Spleen (tissue), 11 donors: ENCODE data around the gene OLIG2. TPM values are rescaled to one million over a fixed set of nuclear protein-coding genes. Genes with fewer than 3 reads are reported as not detected.

Experiments
- DNase-seq: peaks from one replicate; pipeline ENCODE4 v3.0.0-alpha.2; 2020
- H3K27ac ChIP-seq, 8 donors: fragments of 200-600 bp; sonication (generic) in 7 of 8; 1 replicate in 4 of 8; 2 replicates in 4 of 8; pipeline versions ENCODE4 v1.5.0 to v1.8.0; 2016 to 2021; ENCODE audit warnings: inconsistent platforms in 4 of 8, mild to moderate bottlenecking in 4 of 8, moderate library complexity in 1 of 8
- H3K27me3 ChIP-seq, 7 donors: fragments of 200-600 bp; sonication (generic) in 6 of 7; replicated peaks in 1 of 7; 1 replicate in 4 of 7; 2 replicates in 3 of 7; pipeline versions ENCODE4 v1.5.0 to v1.8.0; 2016 to 2021; ENCODE audit warnings: inconsistent platforms in 3 of 7, mild to moderate bottlenecking in 1 of 7
- H3K36me3 ChIP-seq, 6 donors: fragments of 200-600 bp; sonication (generic) in 5 of 6; 1 replicate in 4 of 6; 2 replicates in 2 of 6; pipeline versions ENCODE4 v1.5.0 to v1.8.0; 2016 to 2021; ENCODE audit warnings: inconsistent platforms in 2 of 6
- H3K4me1 ChIP-seq, 6 donors: fragments of 200-600 bp; sonication (generic) in 5 of 6; 1 replicate in 3 of 6; 2 replicates in 3 of 6; pipeline versions ENCODE4 v1.5.0 to v1.8.0; 2016 to 2021; ENCODE audit warnings: inconsistent platforms in 3 of 6
- H3K4me3 ChIP-seq, 8 donors: fragments of 200-600 bp; sonication (generic) in 7 of 8; 1 replicate in 4 of 8; 2 replicates in 4 of 8; pipeline versions ENCODE4 v1.5.0 to v1.8.0; 2016 to 2021; ENCODE audit warnings: inconsistent platforms in 4 of 8, mild to moderate bottlenecking in 4 of 8, moderate library complexity in 2 of 8
- H3K9me3 ChIP-seq, 8 donors: fragments of 200-600 bp; sonication (generic) in 7 of 8; 1 replicate in 4 of 8; 2 replicates in 4 of 8; pipeline versions ENCODE4 v1.5.0 to v1.8.0; 2016 to 2021; ENCODE audit warnings: inconsistent platforms in 4 of 8
- POLR2A ChIP-seq, 3 donors: fragments of 450-650 bp; IDR thresholded peaks; one replicate each; pipeline ENCODE4 v1.5.1; 2017; ENCODE audit warnings: antibody characterized with exemption in 3 of 3, mild to moderate bottlenecking in 1 of 3
- POLR2AphosphoS5 ChIP-seq, 3 donors: sonication (generic); formaldehyde crosslinking; IDR thresholded peaks; one replicate each; pipeline ENCODE4 v1.5.1; 2017; ENCODE audit warnings: antibody characterized with exemption in 3 of 3
- WGBS, 5 donors: extraction: QIAGEN DNeasy Blood & Tissue Kit in 3 of 5; methylation state at CpG; one replicate each; pipeline versions ENCODE4 v1.1.5 to v1.1.7; 2013 to 2018; 5-methylcytosine and 5-hydroxymethylcytosine counted together
- intact Hi-C: fragments of 100-400 bp; cut with DNase I; formaldehyde crosslinking; loops from one replicate; pipeline ENCODE4 v1.15.0; 2023; ENCODE audit warnings: low total_unique reads
- polyA plus RNA-seq, 3 donors: library from polyadenylated mRNA; stranded (reverse); fragments of 200-250 nt; gene quantifications; one replicate each; pipeline ENCODE4 v1.2.1, GENCODE V29; 2013
- total RNA-seq, 7 donors: library from RNA; depleted of rRNA in 3 of 7; stranded (reverse); fragments of >200 nt in 3 of 7; fragmentation: NEBNext Ultra II Directional in 4 of 7; extraction: Animal tissue kit (Norgen Biotek cat#: 25700) in 4 of 7; gene quantifications; one replicate each; pipeline versions ENCODE4 v1.1.0 to v1.2.1, GENCODE V29; 2016 to 2021
- TF ChIP-seq, protein P1 (sequence below), 11 experiments: fragments of 200-600 bp in 7 of 11; fragments of 450-650 bp in 4 of 11; sonication (generic) in 4 of 11; IDR thresholded peaks in 8 of 11; conservative IDR thresholded peaks in 3 of 11; 1 replicate in 7 of 11; 2 replicates in 4 of 11; pipeline versions ENCODE4 v1.4.0 to v1.8.0; 2016 to 2021; ENCODE audit warnings: antibody characterized with exemption in 11 of 11, inconsistent platforms in 4 of 11, mild to moderate bottlenecking in 1 of 11
- donor health status: healthy with polysubstance abuse.
- donor health status: DM: no; HTN: no; CAD: no; lungs with moderate emphysema.
- donor health status: DM: no; HTN: no; CAD: no.
- donor health status: Bipolar disorder and iron deficiency.
- donor health status: healthy.
- donor health status: DM: no; HTN: no; CAD: no.
- donor health status: DM: yes; HTN: yes; CAD: no.

OLIG2 gene
- total and polyA plus RNA-seq, 10 donors: 0.03 to 0.23 TPM; not detected in 8

GRCh38 chr21:33021667-33022066 lies 4.1 kb upstream of the OLIG2 start:
- Histone ChIP-seq H3K4me1 (peaks cover 12 to 72% (median 52%) of the 10 kb centered on the region in 6 donors), H3K27ac (no peak overlapping the region), H3K36me3 (no peaks in the 10 kb centered on the region), H3K4me3 (no peak overlapping the region), H3K27me3 (peaks cover 19 to 100% (median 93%) of the 10 kb centered on the region in 7 donors), H3K9me3 (no peaks in the 10 kb centered on the region)
- intact Hi-C loops: no loop called here
- DNase-seq: no peak
- no peak for TF ChIP-seq POLR2AphosphoS5 (IDR thresholded peaks at IDR 0.05)
- TF ChIP-seq, protein P1, sequence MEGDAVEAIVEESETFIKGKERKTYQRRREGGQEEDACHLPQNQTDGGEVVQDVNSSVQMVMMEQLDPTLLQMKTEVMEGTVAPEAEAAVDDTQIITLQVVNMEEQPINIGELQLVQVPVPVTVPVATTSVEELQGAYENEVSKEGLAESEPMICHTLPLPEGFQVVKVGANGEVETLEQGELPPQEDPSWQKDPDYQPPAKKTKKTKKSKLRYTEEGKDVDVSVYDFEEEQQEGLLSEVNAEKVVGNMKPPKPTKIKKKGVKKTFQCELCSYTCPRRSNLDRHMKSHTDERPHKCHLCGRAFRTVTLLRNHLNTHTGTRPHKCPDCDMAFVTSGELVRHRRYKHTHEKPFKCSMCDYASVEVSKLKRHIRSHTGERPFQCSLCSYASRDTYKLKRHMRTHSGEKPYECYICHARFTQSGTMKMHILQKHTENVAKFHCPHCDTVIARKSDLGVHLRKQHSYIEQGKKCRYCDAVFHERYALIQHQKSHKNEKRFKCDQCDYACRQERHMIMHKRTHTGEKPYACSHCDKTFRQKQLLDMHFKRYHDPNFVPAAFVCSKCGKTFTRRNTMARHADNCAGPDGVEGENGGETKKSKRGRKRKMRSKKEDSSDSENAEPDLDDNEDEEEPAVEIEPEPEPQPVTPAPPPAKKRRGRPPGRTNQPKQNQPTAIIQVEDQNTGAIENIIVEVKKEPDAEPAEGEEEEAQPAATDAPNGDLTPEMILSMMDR (IDR thresholded peaks at IDR 0.05 in 8 of 11, conservative IDR thresholded peaks at IDR 0.05 in 3 of 11): no peak
- TF ChIP-seq POLR2A (IDR thresholded peaks at IDR 0.05): no peak
- 11 to 30% (median 25%) methylated on average over 4 of the region's 4 CpGs for WGBS, 5 donors

- Histone ChIP-seq H3K4me3 (no peak overlapping the region), H3K4me1 (peaks cover 16 to 80% (median 60%) of the 10 kb centered on the region in 6 donors)
These were observed 3.3 kb upstream of the OLIG2 start for GRCh38 chr21:33022489-33022827.

GRCh38 chr21:33022828-33023573 lies 2.7 kb upstream of the OLIG2 start:
- Histone ChIP-seq H3K36me3 (no peaks in the 10 kb centered on the region), H3K27me3 (peaks cover 22 to 100% (median 100%) of the 10 kb centered on the region in 7 donors), H3K4me3 (peak overlapping the region in 2 of 8 donors; percentile 13 to 38), H3K4me1 (peaks cover 16 to 85% (median 65%) of the 10 kb centered on the region in 6 donors), H3K9me3 (no peaks in the 10 kb centered on the region), H3K27ac (no peak overlapping the region)
- DNase-seq: no peak
- TF ChIP-seq POLR2AphosphoS5 (IDR thresholded peaks at IDR 0.05): no peak
- no peak for TF ChIP-seq POLR2A (IDR thresholded peaks at IDR 0.05)
- TF ChIP-seq, protein P1 (IDR thresholded peaks at IDR 0.05 in 8 of 11, conservative IDR thresholded peaks at IDR 0.05 in 3 of 11): no peak
- WGBS, 5 donors: 2 to 3% (median 2%) methylated on average over 33 to 52 of the region's 52 CpGs
- intact Hi-C loops: no loop called here

More at GRCh38 chr21:33022489-33022827, 3.3 kb upstream of the OLIG2 start:
- H3K9me3 ChIP-seq: no peaks in the 10 kb centered on the region
- TF ChIP-seq POLR2AphosphoS5 (IDR thresholded peaks at IDR 0.05) (no peak), POLR2A (IDR thresholded peaks at IDR 0.05) (no peak)
- TF ChIP-seq, protein P1 (IDR thresholded peaks at IDR 0.05 in 8 of 11, conservative IDR thresholded peaks at IDR 0.05 in 3 of 11): no peak
- no peak for DNase-seq
- peaks cover 22 to 100% (median 100%) of the 10 kb centered on the region in 7 donors for H3K27me3 ChIP-seq
- intact Hi-C loops: no loop called here
- 11 to 20% (median 11%) methylated on average over 13 to 17 of the region's 17 CpGs for WGBS, 5 donors
- H3K27ac ChIP-seq: no peak overlapping the region
- no peaks in the 10 kb centered on the region for H3K36me3 ChIP-seq

DNA sequence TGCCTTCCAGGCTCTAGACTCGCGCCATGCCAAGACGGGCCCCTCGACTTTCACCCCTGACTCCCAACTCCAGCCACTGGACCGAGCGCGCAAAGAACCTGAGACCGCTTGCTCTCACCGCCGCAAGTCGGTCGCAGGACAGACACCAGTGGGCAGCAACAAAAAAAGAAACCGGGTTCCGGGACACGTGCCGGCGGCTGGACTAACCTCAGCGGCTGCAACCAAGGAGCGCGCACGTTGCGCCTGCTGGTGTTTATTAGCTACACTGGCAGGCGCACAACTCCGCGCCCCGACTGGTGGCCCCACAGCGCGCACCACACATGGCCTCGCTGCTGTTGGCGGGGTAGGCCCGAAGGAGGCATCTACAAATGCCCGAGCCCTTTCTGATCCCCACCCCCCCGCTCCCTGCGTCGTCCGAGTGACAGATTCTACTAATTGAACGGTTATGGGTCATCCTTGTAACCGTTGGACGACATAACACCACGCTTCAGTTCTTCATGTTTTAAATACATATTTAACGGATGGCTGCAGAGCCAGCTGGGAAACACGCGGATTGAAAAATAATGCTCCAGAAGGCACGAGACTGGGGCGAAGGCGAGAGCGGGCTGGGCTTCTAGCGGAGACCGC lies 2.0 kb upstream of the OLIG2 start:
- Histone ChIP-seq H3K27ac (no peak overlapping the region), H3K4me1 (peaks cover 16 to 92% (median 72%) of the 10 kb centered on the region in 6 donors), H3K9me3 (no peaks in the 10 kb centered on the region), H3K4me3 (peak overlapping the region in 2 of 8 donors; percentile 13 to 38), H3K36me3 (no peaks in the 10 kb centered on the region), H3K27me3 (peaks cover 22 to 100% (median 100%) of the 10 kb centered on the region in 7 donors)
- intact Hi-C loops: no loop called here
- WGBS, 5 donors: 4 to 12% (median 6%) methylated on average over 30 to 49 of the region's 49 CpGs
- TF ChIP-seq POLR2A (IDR thresholded peaks at IDR 0.05) (no peak), POLR2AphosphoS5 (IDR thresholded peaks at IDR 0.05) (no peak)
- TF ChIP-seq, protein P1 (IDR thresholded peaks at IDR 0.05 in 8 of 11, conservative IDR thresholded peaks at IDR 0.05 in 3 of 11): no peak
- no peak for DNase-seq
